WTC11 (cell line): ENCODE results near the gene PPP3CA. TPM values are rescaled to one million over a fixed set of nuclear protein-coding genes. Genes with fewer than 3 reads are reported as not detected.
"Not testable (repeated sequence)": the region's sequence is repeated elsewhere in the genome, so short reads cannot be mapped to it uniquely, and the experiment has no call there.

Source experiments
- ATAC-seq: fragments of 200-7000 bp; cut with Tn5 transposase; 2 replicates; pipeline ENCODE4 v1.10.0; 2021; ENCODE audit warnings: mild to moderate bottlenecking, moderate library complexity
- CTCF ChIA-PET: fragments of 300-600 bp; sonication (Branson Sonifier 250); formaldehyde crosslinking; loops from one replicate; lab custom pipeline; 2021; ENCODE audit warnings: antibody characterized with exemption; lab: Charles Lee
- POLR2A ChIA-PET: fragments of 350-600 bp; sonication (Branson Sonifier 250); formaldehyde crosslinking; loops from one replicate; lab custom pipeline; 2021; ENCODE audit warnings: antibody characterized with exemption; lab: Charles Lee
- DNase-seq: peaks from one replicate; pipeline ENCODE4 v3.0.0; 2021; ENCODE audit warnings: low spot score
- H3K27ac Mint-ChIP-seq: 2 replicates; pipeline ENCODE4 v1.8.0; 2021; ENCODE audit warnings: mixed read lengths
- H3K27me3 Mint-ChIP-seq: 2 replicates; pipeline ENCODE4 v1.8.0; 2021; ENCODE audit warnings: low read depth, mild to moderate bottlenecking, moderate library complexity, mixed read lengths
- H3K36me3 Mint-ChIP-seq: 2 replicates; pipeline ENCODE4 v1.8.0; 2021; ENCODE audit warnings: mixed read lengths
- H3K4me1 Mint-ChIP-seq: 2 replicates; pipeline ENCODE4 v1.8.0; 2022; ENCODE audit warnings: mixed read lengths
- H3K4me3 Mint-ChIP-seq: 2 replicates; pipeline ENCODE4 v1.8.0; 2021; ENCODE audit warnings: mild to moderate bottlenecking, moderate library complexity, mixed read lengths
- H3K9me3 Mint-ChIP-seq: 2 replicates; pipeline ENCODE4 v1.8.0; 2021; ENCODE audit warnings: mixed read lengths
- CTCF ChIP-seq: fragments of 200-600 bp; IDR thresholded peaks from 2 replicates; pipeline ENCODE4 v1.8.0; 2022; ENCODE audit warnings: antibody characterized with exemption
- JAZF1 ChIP-seq: fragments of 250-450 bp; sonication (Bioruptor Pico); IDR thresholded peaks from 2 replicates; pipeline ENCODE4 v1.9.0; 2021; ENCODE audit warnings: moderate library complexity, mild to moderate bottlenecking, inconsistent platforms
- KAT7 ChIP-seq: sonication (generic); formaldehyde crosslinking; IDR thresholded peaks from 2 replicates; pipeline ENCODE4 v1.8.1; 2023; ENCODE audit warnings: missing genetic modification reagents, mild to moderate bottlenecking, borderline replicate concordance
- NFATC4 ChIP-seq: fragments of 250-450 bp; sonication (Bioruptor Pico); IDR thresholded peaks from 2 replicates; pipeline ENCODE4 v1.9.0; 2021; ENCODE audit warnings: mild to moderate bottlenecking
- PRDM15 ChIP-seq: sonication (generic); formaldehyde crosslinking; IDR thresholded peaks from 2 replicates; pipeline ENCODE4 v1.8.0; 2022; ENCODE audit warnings: missing genetic modification reagents
- PREB ChIP-seq: sonication (generic); formaldehyde crosslinking; IDR thresholded peaks from 2 replicates; pipeline ENCODE4 v1.8.1; 2022; ENCODE audit warnings: mild to moderate bottlenecking, missing genetic modification reagents, moderate library complexity, borderline replicate concordance
- SMAD4 ChIP-seq: sonication (generic); formaldehyde crosslinking; IDR thresholded peaks from 2 replicates; pipeline ENCODE4 v1.8.0; 2022; ENCODE audit warnings: mild to moderate bottlenecking, missing genetic modification reagents
- ZNF219 ChIP-seq: sonication (generic); formaldehyde crosslinking; IDR thresholded peaks from 2 replicates; pipeline ENCODE4 v1.8.0; 2023; ENCODE audit warnings: missing genetic modification reagents, mild to moderate bottlenecking, borderline replicate concordance
- ZNF532 ChIP-seq: fragments of 250-450 bp; sonication (Bioruptor Pico); IDR thresholded peaks from 2 replicates; pipeline ENCODE4 v1.9.0; 2021; ENCODE audit warnings: mild to moderate bottlenecking, borderline replicate concordance
- total RNA-seq: library from RNA; stranded (reverse); gene quantifications from 3 replicates; pipeline ENCODE4 v1.2.3, GENCODE V29; 2021

Gene PPP3CA
- total RNA-seq, 1 experiment from 2014 or later = 41.6 TPM

GRCh38 chr4:101183666-101184373 lies 163.5 kb downstream of the PPP3CA start:
- no peak for TF ChIP-seq ZNF532 (CRISPR knock-in tag)
- TF ChIP-seq PRDM15 = no peak
- peaks cover 21% of the 10 kb centered on the region for H3K36me3 Mint-ChIP-seq
- no peaks in the 10 kb centered on the region for H3K27me3 Mint-ChIP-seq
- ATAC-seq (no peak), DNase-seq (no peak)
- no peak overlapping the region for H3K4me3 Mint-ChIP-seq
- peaks cover 22% of the 10 kb centered on the region for H3K9me3 Mint-ChIP-seq
- ChIA-PET CTCF (interaction anchor here (1.6 kb wide), 1 partner anchor 14 kb away, joined by 5 read pairs; no protein-coding TSS in a partner anchor), POLR2A (no interaction called here)
- no peak overlapping the region for H3K27ac Mint-ChIP-seq
- H3K4me1 Mint-ChIP-seq = peaks cover 22% of the 10 kb centered on the region

- no peak overlapping the region for H3K4me3 Mint-ChIP-seq
These were observed 164.1 kb downstream of the PPP3CA start for GRCh38 chr4:101183221-101183620.

GRCh38 chr4:101182688-101183087 lies 164.6 kb downstream of the PPP3CA start:
- POLR2A ChIA-PET, CTCF ChIA-PET, ATAC-seq, H3K27me3 Mint-ChIP-seq, H3K27ac Mint-ChIP-seq, H3K4me3 Mint-ChIP-seq, DNase-seq: not testable (repeated sequence)
- H3K36me3 Mint-ChIP-seq = peaks cover 21% of the 10 kb centered on the region
- H3K9me3 Mint-ChIP-seq = peaks cover 22% of the 10 kb centered on the region
- H3K4me1 Mint-ChIP-seq = peaks cover 29% of the 10 kb centered on the region

More at GRCh38 chr4:101183221-101183620, 164.1 kb downstream of the PPP3CA start:
- peaks cover 21% of the 10 kb centered on the region for H3K36me3 Mint-ChIP-seq
- no peaks in the 10 kb centered on the region for H3K27me3 Mint-ChIP-seq
- TF ChIP-seq ZNF219 (CRISPR knock-in tag) = no peak
- TF ChIP-seq NFATC4 (CRISPR knock-in tag) = no peak
- no peak for TF ChIP-seq KAT7
- TF ChIP-seq PREB (CRISPR knock-in tag) = no peak
- no peak for TF ChIP-seq PRDM15
- TF ChIP-seq SMAD4 = no peak
- no peak for TF ChIP-seq CTCF
- no peak for TF ChIP-seq JAZF1 (CRISPR knock-in tag)
- H3K4me1 Mint-ChIP-seq = peaks cover 28% of the 10 kb centered on the region
- H3K27ac Mint-ChIP-seq = no peak overlapping the region
- H3K9me3 Mint-ChIP-seq = peaks cover 22% of the 10 kb centered on the region
- CTCF ChIA-PET = interaction anchor here (1.6 kb wide), 1 partner anchor 14 kb away, joined by 5 read pairs; no protein-coding TSS in a partner anchor
- ATAC-seq (no peak), DNase-seq (no peak)
- POLR2A ChIA-PET = no interaction called here
